OCI-LY7 (cell line): Measurements from ENCODE around the gene SHCBP1. TPM values are rescaled to one million over a fixed set of nuclear protein-coding genes. Genes with fewer than 3 reads are reported as not detected.

Experiments used
- Bru-seq: library from RNA; stranded (reverse); fragments of 400-500 nt; gene quantifications from one replicate; lab custom pipeline; 2021; lab: Mats Ljungman, UMichigan
- BruChase-seq, 2 experiments: library from RNA; stranded (reverse); fragments of 400-500 nt; gene quantifications; one replicate each; lab custom pipeline; 2021; lab: Mats Ljungman, UMichigan
- BruUV-seq: library from RNA; stranded (reverse); fragments of 400-500 nt; replicated peaks from 2 replicates; lab custom pipeline; 2021; lab: Mats Ljungman, UMichigan
- CTCF ChIA-PET: fragments of 300-600 bp; sonication (Branson Sonifier 250); formaldehyde crosslinking; loops from one replicate; lab custom pipeline; 2022; ENCODE audit warnings: antibody characterized with exemption; ENCODE audit not compliant: unreplicated experiment; lab: Charles Lee
- POLR2A ChIA-PET: fragments of 300-600 bp; sonication (Branson Sonifier 250); formaldehyde crosslinking; loops from one replicate; lab custom pipeline; 2022; ENCODE audit warnings: antibody characterized with exemption; lab: Charles Lee
- DNase-seq: peaks from one replicate; pipeline ENCODE4 v3.0.0-alpha.2; 2015; ENCODE audit warnings: low spot score
- H2AFZ ChIP-seq: fragments of 200-600 bp; sonication (generic), shearing (Covaris generic); 2 replicates; pipeline ENCODE4 v1.6.1; 2014; ENCODE audit warnings: mild to moderate bottlenecking, antibody characterized with exemption, low read length, moderate library complexity
- H3K27ac ChIP-seq: fragments of 200-600 bp; sonication (generic); 2 replicates; pipeline ENCODE4 v1.5.1; 2014; ENCODE audit warnings: mixed run types, low read depth, mild to moderate bottlenecking, moderate library complexity, low read length, inconsistent platforms; ENCODE audit not compliant: poor library complexity, severe bottlenecking
- H3K36me3 ChIP-seq: fragments of 200-600 bp; sonication (generic); 2 replicates; pipeline ENCODE4 v1.6.1; 2014; ENCODE audit warnings: mild to moderate bottlenecking, antibody characterized with exemption, low read length, moderate library complexity, mixed read lengths; ENCODE audit not compliant: insufficient read depth
- H3K4me1 ChIP-seq: fragments of 200-600 bp; sonication (generic); 2 replicates; pipeline ENCODE4 v1.5.1; 2014; ENCODE audit warnings: mild to moderate bottlenecking, low read length; ENCODE audit not compliant: insufficient read depth, poor library complexity, severe bottlenecking
- H3K4me2 ChIP-seq: fragments of 200-600 bp; sonication (generic); 2 replicates; pipeline ENCODE4 v1.6.1; 2014; ENCODE audit warnings: mild to moderate bottlenecking, low read length
- H3K4me3 ChIP-seq: fragments of 200-600 bp; sonication (generic); 2 replicates; pipeline ENCODE4 v1.5.1; 2014; ENCODE audit warnings: mild to moderate bottlenecking, low read depth, low read length; ENCODE audit not compliant: poor library complexity, severe bottlenecking
- H3K79me2 ChIP-seq: fragments of 200-600 bp; sonication (generic); 2 replicates; pipeline ENCODE4 v1.6.1; 2016; ENCODE audit warnings: low read depth, mild to moderate bottlenecking, low read length, moderate library complexity, mixed read lengths; ENCODE audit not compliant: insufficient read depth
- H3K9me2 ChIP-seq: fragments of 200-600 bp; sonication (generic); 2 replicates; pipeline ENCODE4 v1.6.1; 2016; ENCODE audit warnings: mild to moderate bottlenecking, low read length, mixed read lengths; ENCODE audit not compliant: insufficient read depth
- H3K9me3 ChIP-seq: fragments of 200-600 bp; sonication (generic); 2 replicates; pipeline ENCODE4 v1.6.1; 2014; ENCODE audit warnings: mild to moderate bottlenecking, mixed run types, low read length, mixed read lengths
- H4K20me1 ChIP-seq: fragments of 200-600 bp; sonication (generic); 2 replicates; pipeline ENCODE4 v1.6.1; 2014; ENCODE audit warnings: mild to moderate bottlenecking, antibody characterized with exemption, low read length, moderate library complexity, mixed read lengths; ENCODE audit not compliant: insufficient read depth
- CTCF ChIP-seq: fragments of 200-600 bp; sonication (generic); conservative IDR thresholded peaks from 2 replicates; pipeline ENCODE4 v1.5.1; 2014; ENCODE audit warnings: mild to moderate bottlenecking, antibody characterized with exemption, low read length, moderate library complexity, mixed read lengths
- EZH2phosphoT487 ChIP-seq: fragments of 200-600 bp; sonication (generic); IDR thresholded peaks from 2 replicates; pipeline ENCODE4 v1.6.1; 2018; ENCODE audit warnings: low read depth, borderline replicate concordance, mild to moderate bottlenecking, mixed run types, antibody characterized with exemption, low read length, moderate library complexity, mixed read lengths
- intact Hi-C: fragments of 100-400 bp; cut with micrococcal nuclease; formaldehyde crosslinking; loops from one replicate; pipeline ENCODE4 v1.10.0; 2022; ENCODE audit not compliant: unreplicated experiment
- long read RNA-seq: library from polyadenylated mRNA; stranded (forward); transcript quantifications from one replicate; pipeline ENCODE4 v2.0.0, GENCODE V29; 2022
- total RNA-seq, 2 experiments: library from RNA; depleted of rRNA in 1 of 2; stranded (reverse); fragments of >200 nt in 1 of 2; shearing (Covaris generic) in 1 of 2; gene quantifications; 2 replicates each; pipeline ENCODE4 v1.2.3, GENCODE V29; 2014 to 2022

SHCBP1 gene
- total RNA-seq (2014; rRNA removed; shearing (Covaris generic)): 32.6 and 35.3 TPM in 2 replicates
- 49.5 and 49.6 TPM in 2 replicates for total RNA-seq (2022)
- percentile 96 among the genes with signal in this experiment for Bru-seq, nascent RNA
- BruChase-seq, experiment 1, labeled RNA remaining after a 6-hour chase: percentile 86 among the genes with signal in this experiment
- percentile 90 among the genes with signal in this experiment for BruChase-seq, experiment 2, labeled RNA remaining after a 2-hour chase
- long read RNA-seq, transcript SHCBP1-201 (13 exons, 3,461 nt): major isoform, 91 of 127 reads
- long read RNA-seq, partial matches to known transcripts: 6 of 127 reads
- long read RNA-seq, other reads (novel, unspliced or antisense): 27 of 127 reads

GRCh38 chr16:46621006-46621933 lies at the start of gene SHCBP1:
Gene SHCBP1, minus strand, starts transcription at chr16:46621379. Its CDS starts 20 bp downstream, at chr16:46621359.
- CTCF ChIA-PET: no interaction called here
- Histone ChIP-seq H3K4me1 (peaks cover 31% of the 10 kb centered on the region), H4K20me1 (peaks cover 10% of the 10 kb centered on the region; the same call in 1 of the 2 replicates), H3K4me3 (peak within 1 kb of the TSS; percentile 86), H3K9me2 (no peaks in the 10 kb centered on the region), H3K79me2 (peaks cover 45% of the 10 kb centered on the region), H3K36me3 (peaks cover 34% of the 10 kb centered on the region), H3K9me3 (no peaks in the 10 kb centered on the region), H3K27ac (peak within 1 kb of the TSS; percentile 76), H3K4me2 (peak within 1 kb of the TSS; percentile 93), H2AFZ (peak within 1 kb of the TSS; percentile 90)
- intact Hi-C loops: loop anchor here (2.0 kb wide), 1 partner anchor 68 kb away; the partner anchor contains the start of genes ORC6 and VPS35
- BruUV-seq: no TSS peak
- POLR2A ChIA-PET: interaction anchor here (0.7 to 1.3 kb wide), 8 partner anchors 9 to 922 kb away, joined by 3 to 6 read pairs (median 4); no protein-coding TSS in a partner anchor
- TF ChIP-seq CTCF (no peak; the same call in 1 of the 2 replicates), EZH2phosphoT487 (no peak)
- DNase-seq: peak; percentile 92

GRCh38 chr16:46662123-46662522 lies 40.9 kb upstream of the SHCBP1 start:
- no TSS peak for BruUV-seq
- ChIA-PET CTCF (no interaction called here), POLR2A (interaction anchor here (0.7 to 2.2 kb wide), 2 partner anchors 16 to 23 kb away, joined by 3 to 7 read pairs; no protein-coding TSS in a partner anchor)
- Histone ChIP-seq H3K4me1 (peaks cover 13% of the 10 kb centered on the region), H2AFZ (no peak overlapping the region), H3K4me2 (no peak overlapping the region), H3K27ac (no peak overlapping the region), H3K36me3 (peaks cover 93% of the 10 kb centered on the region), H4K20me1 (no peaks in the 10 kb centered on the region), H3K9me3 (no peaks in the 10 kb centered on the region), H3K79me2 (no peaks in the 10 kb centered on the region), H3K9me2 (no peaks in the 10 kb centered on the region), H3K4me3 (no peak overlapping the region)
- DNase-seq: no peak
- intact Hi-C loops: no loop called here
- TF ChIP-seq EZH2phosphoT487 (no peak), CTCF (no peak)
